Measurements from ENCODE around the gene TCAP.
"Not testable (repeated sequence)": the region's sequence is repeated elsewhere in the genome, so short reads cannot be mapped to it uniquely, and the experiment has no call there.

Gene TCAP

GRCh38 chr17:39697961-39698360 lies 32.8 kb downstream of the TCAP start:
- Histone ChIP-seq H4K20me1 (ENCODE audit: insufficient read depth, low read length) (no peaks in the 10 kb centered on the region), H3K4me3 (ENCODE audit: low read length) (no peak overlapping the region), H3K9me3 (ENCODE audit: insufficient read depth, low read length) (no peaks in the 10 kb centered on the region), H3K27ac (ENCODE audit: low read length) (no peak overlapping the region), H3K27me3 (ENCODE audit: low read depth, low read length) (no peaks in the 10 kb centered on the region), H3K4me1 (ENCODE audit: low read length) (no peaks in the 10 kb centered on the region), H3K4me2 (ENCODE audit: low read length) (no peak overlapping the region), H3K36me3 (replicated peaks; ENCODE audit: low read depth, low read length) (no peaks in the 10 kb centered on the region), H2AFZ (ENCODE audit: low read depth, low read length) (no peak overlapping the region), H3K79me2 (ENCODE audit: low read length) (no peaks in the 10 kb centered on the region), H3K9ac (ENCODE audit: low read length) (no peak overlapping the region)
- TF ChIP-seq EZH2phosphoT487 (IDR thresholded peaks at IDR 0.05; ENCODE audit: low read depth) (no peak), CTCF (IDR thresholded peaks at IDR 0.05; ENCODE audit: low read depth, low read length) (no peak)

DNA sequence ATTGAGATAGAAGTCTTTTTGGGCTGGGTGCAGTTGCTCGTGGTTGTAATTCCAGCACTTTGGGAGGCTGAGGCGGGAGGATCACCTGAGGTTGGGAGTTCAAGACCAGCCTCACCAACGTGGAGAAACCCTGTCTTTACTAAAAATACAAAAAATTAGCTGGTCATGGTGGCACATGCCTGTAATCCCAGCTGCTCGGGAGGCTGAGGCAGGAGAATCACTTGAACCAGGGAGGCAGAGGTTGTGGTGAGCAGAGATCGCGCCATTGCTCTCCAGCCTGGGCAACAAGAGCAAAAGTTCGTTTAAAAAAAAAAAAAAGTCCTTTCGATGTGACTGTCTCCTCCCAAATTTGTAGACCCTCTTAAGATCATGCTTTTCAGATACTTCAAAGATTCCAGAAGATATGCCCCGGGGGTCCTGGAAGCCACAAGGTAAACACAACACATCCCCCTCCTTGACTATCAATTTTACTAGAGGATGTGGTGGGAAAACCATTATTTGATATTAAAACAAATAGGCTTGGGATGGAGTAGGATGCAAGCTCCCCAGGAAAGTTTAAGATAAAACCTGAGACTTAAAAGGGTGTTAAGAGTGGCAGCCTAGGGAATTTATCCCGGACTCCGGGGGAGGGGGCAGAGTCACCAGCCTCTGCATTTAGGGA lies 34.1 kb downstream of the TCAP start:
- H3K79me2 ChIP-seq (ENCODE audit: low read length); H4K20me1 ChIP-seq (ENCODE audit: insufficient read depth, low read length); H3K27ac ChIP-seq (ENCODE audit: low read length); H3K4me3 ChIP-seq (ENCODE audit: low read length); H3K36me3 ChIP-seq (replicated peaks; ENCODE audit: low read depth, low read length); H3K4me2 ChIP-seq (ENCODE audit: low read length); H3K9ac ChIP-seq (ENCODE audit: low read length); H2AFZ ChIP-seq (ENCODE audit: low read depth, low read length); H3K27me3 ChIP-seq (ENCODE audit: low read depth, low read length); H3K9me3 ChIP-seq (ENCODE audit: insufficient read depth, low read length); H3K4me1 ChIP-seq (ENCODE audit: low read length): not testable (repeated sequence)

- H3K4me2 ChIP-seq (ENCODE audit: low read length) = no peak within 1 kb of the TSS
- TF ChIP-seq EZH2phosphoT487 (IDR thresholded peaks at IDR 0.05; ENCODE audit: low read depth) (no peak), CTCF (IDR thresholded peaks at IDR 0.05; ENCODE audit: low read depth, low read length) (no peak)
- H3K9me3 ChIP-seq (ENCODE audit: insufficient read depth, low read length) = no peaks in the 10 kb centered on the region
- no peaks in the 10 kb centered on the region for H3K27me3 ChIP-seq (ENCODE audit: low read depth, low read length)
- no peaks in the 10 kb centered on the region for H4K20me1 ChIP-seq (ENCODE audit: insufficient read depth, low read length)
- peaks cover 9% of the 10 kb centered on the region for H3K4me1 ChIP-seq (ENCODE audit: low read length)
- H3K9ac ChIP-seq (ENCODE audit: low read length) = no peak within 1 kb of the TSS
- no peaks in the 10 kb centered on the region for H3K36me3 ChIP-seq (replicated peaks; ENCODE audit: low read depth, low read length)
- no peak within 1 kb of the TSS for H3K27ac ChIP-seq (ENCODE audit: low read length)
- no peak within 1 kb of the TSS for H3K4me3 ChIP-seq (ENCODE audit: low read length)
- H3K79me2 ChIP-seq (ENCODE audit: low read length) = no peaks in the 10 kb centered on the region
- no peak within 1 kb of the TSS for H2AFZ ChIP-seq (ENCODE audit: low read depth, low read length)
Measured at GRCh38 chr17:39699818-39700147, 34.6 kb downstream of the TCAP start, which contains the start of gene ERBB2. Gene ERBB2, plus strand, starts transcription at chr17:39700064. Its CDS starts 175 bp downstream, at chr17:39700239.

DNA sequence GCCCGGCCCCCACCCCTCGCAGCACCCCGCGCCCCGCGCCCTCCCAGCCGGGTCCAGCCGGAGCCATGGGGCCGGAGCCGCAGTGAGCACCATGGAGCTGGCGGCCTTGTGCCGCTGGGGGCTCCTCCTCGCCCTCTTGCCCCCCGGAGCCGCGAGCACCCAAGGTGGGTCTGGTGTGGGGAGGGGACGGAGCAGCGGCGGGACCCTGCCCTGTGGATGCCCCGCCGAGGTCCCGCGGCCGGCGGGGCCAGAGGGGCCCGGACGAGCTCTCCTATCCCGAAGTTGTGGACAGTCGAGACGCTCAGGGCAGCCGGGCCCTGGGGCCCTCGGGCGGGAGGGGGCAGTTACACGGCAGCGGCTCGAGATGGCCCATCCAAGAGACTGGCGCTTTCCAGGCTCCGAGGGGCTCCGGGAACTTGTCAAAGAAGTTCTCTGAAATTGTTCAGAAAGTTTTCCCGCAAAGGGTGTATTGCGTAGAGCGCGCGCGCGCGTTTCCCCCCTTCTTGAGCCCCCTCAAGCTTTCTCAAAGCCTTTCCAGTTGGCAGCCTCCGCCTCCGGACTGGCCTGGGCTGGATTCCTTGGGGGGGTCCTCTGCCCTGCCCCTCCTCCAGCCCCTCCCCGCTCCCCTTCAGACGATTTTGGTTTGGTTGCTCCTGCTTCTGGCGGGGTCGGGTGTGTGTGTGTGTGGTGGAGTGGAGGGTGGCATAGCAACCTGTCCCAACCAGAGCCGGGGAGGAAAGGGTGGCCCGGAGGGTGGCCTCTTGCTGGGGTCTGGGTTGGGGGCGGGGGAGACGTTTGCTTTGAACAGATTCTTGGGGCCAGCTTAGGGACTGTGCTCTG lies 35.2 kb downstream of the TCAP start:
- Histone ChIP-seq H3K27ac (ENCODE audit: low read length) (no peak overlapping the region), H3K9ac (ENCODE audit: low read length) (no peak overlapping the region), H3K9me3 (ENCODE audit: insufficient read depth, low read length) (no peaks in the 10 kb centered on the region), H3K79me2 (ENCODE audit: low read length) (no peaks in the 10 kb centered on the region), H4K20me1 (ENCODE audit: insufficient read depth, low read length) (no peaks in the 10 kb centered on the region), H3K4me1 (ENCODE audit: low read length) (peaks cover 9% of the 10 kb centered on the region), H2AFZ (ENCODE audit: low read depth, low read length) (no peak overlapping the region), H3K36me3 (replicated peaks; ENCODE audit: low read depth, low read length) (no peaks in the 10 kb centered on the region), H3K4me2 (ENCODE audit: low read length) (no peak overlapping the region), H3K4me3 (ENCODE audit: low read length) (no peak overlapping the region), H3K27me3 (ENCODE audit: low read depth, low read length) (no peaks in the 10 kb centered on the region)
- TF ChIP-seq CTCF (IDR thresholded peaks at IDR 0.05; ENCODE audit: low read depth, low read length) (no peak), EZH2phosphoT487 (IDR thresholded peaks at IDR 0.05; ENCODE audit: low read depth) (no peak)

Measured in OCI-LY3 (cell line).